NB4 (cell line): ENCODE results near the gene LPP.

Experiments
- POLR2A ChIP-seq: IDR thresholded peaks from 2 replicates; pipeline ENCODE4 v1.6.1; 2011; ENCODE audit warnings: mild to moderate bottlenecking; ENCODE audit not compliant: insufficient read length; ENCODE audit errors: extremely low read depth
- TF ChIP-seq, protein P1 (sequence below): IDR thresholded peaks from 2 replicates; pipeline ENCODE4 v1.6.1; 2011; ENCODE audit warnings: low read depth, low read length
- TF ChIP-seq, protein P2 (sequence below): IDR thresholded peaks from one replicate; pipeline ENCODE4 v1.5.1; 2012; ENCODE audit warnings: low read depth, low read length

DNA sequence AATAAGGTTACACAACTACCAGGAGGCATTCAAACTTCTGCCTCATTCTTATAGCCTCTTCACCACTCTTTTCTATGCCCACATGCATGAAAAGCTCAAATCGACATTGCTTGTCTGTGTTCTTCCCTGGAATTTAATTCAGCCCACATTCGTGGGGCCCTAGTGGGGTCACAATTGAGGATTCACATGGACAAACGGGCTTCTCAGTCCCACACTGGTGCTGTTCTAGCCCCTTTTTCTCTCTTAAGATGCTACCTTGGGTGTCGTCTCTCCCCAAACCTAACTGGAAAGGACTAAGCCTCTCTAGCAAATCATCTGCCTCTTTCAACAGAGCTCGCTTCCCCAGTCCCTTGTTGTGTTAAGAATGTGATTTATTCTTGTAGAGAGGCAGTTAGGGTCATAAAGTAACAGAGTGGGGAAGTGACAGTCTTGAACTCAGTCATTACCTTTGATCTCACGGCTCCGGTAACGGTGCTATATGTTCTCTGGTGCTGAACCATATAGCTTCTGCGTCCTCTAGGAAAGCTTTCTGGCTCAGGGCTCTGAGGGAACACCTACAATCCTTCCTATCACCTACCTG, 4.9 kb downstream of the LPP start:
- TF ChIP-seq, protein P1, sequence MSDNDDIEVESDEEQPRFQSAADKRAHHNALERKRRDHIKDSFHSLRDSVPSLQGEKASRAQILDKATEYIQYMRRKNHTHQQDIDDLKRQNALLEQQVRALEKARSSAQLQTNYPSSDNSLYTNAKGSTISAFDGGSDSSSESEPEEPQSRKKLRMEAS: no peak
- TF ChIP-seq, protein P2, sequence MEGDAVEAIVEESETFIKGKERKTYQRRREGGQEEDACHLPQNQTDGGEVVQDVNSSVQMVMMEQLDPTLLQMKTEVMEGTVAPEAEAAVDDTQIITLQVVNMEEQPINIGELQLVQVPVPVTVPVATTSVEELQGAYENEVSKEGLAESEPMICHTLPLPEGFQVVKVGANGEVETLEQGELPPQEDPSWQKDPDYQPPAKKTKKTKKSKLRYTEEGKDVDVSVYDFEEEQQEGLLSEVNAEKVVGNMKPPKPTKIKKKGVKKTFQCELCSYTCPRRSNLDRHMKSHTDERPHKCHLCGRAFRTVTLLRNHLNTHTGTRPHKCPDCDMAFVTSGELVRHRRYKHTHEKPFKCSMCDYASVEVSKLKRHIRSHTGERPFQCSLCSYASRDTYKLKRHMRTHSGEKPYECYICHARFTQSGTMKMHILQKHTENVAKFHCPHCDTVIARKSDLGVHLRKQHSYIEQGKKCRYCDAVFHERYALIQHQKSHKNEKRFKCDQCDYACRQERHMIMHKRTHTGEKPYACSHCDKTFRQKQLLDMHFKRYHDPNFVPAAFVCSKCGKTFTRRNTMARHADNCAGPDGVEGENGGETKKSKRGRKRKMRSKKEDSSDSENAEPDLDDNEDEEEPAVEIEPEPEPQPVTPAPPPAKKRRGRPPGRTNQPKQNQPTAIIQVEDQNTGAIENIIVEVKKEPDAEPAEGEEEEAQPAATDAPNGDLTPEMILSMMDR: no peak
- no peak for TF ChIP-seq POLR2A
